ENCODE data around the gene ZNF853. TPM values are rescaled to one million over a fixed set of nuclear protein-coding genes. Genes with fewer than 3 reads are reported as not detected.

The ZNF853 gene
- polyA plus RNA-seq, 1 donor (not counting 4 experiments of a cell fraction or from before 2014, with no cell fraction given): 0.03 TPM

- Histone ChIP-seq H3K4me1 (ENCODE audit: control insufficient read depth, extremely low read depth, insufficient read depth, low read length) (no peaks in the 10 kb centered on the region), H3K36me3 (ENCODE audit: control insufficient read depth in 2 of 2, extremely low read depth in 1 of 2, insufficient read depth in 2 of 2, low read length in 2 of 2) (no peaks in the 10 kb centered on the region), H3K4me2 (ENCODE audit: control insufficient read depth, extremely low read depth, insufficient read depth, low read depth, low read length) (no peak overlapping the region), H4K20me1 (ENCODE audit: control insufficient read depth, extremely low read depth, insufficient read depth, low read length) (no peaks in the 10 kb centered on the region), H3K27ac (ENCODE audit: control insufficient read depth, insufficient read depth, low read length) (no peak overlapping the region), H3K79me2 (ENCODE audit: control insufficient read depth, insufficient read depth, low read length) (no peaks in the 10 kb centered on the region), H3K9me1 (ENCODE audit: control insufficient read depth, extremely low read depth, insufficient read depth, low read length) (no peaks in the 10 kb centered on the region), H2AFZ (ENCODE audit: control insufficient read depth, low read length) (no peak overlapping the region), H3K9ac (ENCODE audit: control insufficient read depth, extremely low read depth, insufficient read depth, low read length) (no peak overlapping the region), H3K4me3 (ENCODE audit: control insufficient read depth in 2 of 3, extremely low read depth in 1 of 3, insufficient read depth in 2 of 3, low read depth in 1 of 3, low read length in 3 of 3) (no peak overlapping the region), H3K27me3 (ENCODE audit: control insufficient read depth, extremely low read depth, insufficient read depth, low read length) (no peaks in the 10 kb centered on the region), H3K9me3 (ENCODE audit: control insufficient read depth, low read depth, low read length) (no peaks in the 10 kb centered on the region)
- dilution Hi-C loops (cut with MboI; ENCODE audit: extremely low pct_ligation_motif_present, low sequenced_read_pairs): no loop called here
- TF ChIP-seq EZH2 (IDR thresholded peaks at IDR 0.05; ENCODE audit: low read length) (no peak), CTCF (optimal IDR thresholded peaks at IDR 0.05 in 1 of 3, IDR thresholded peaks at IDR 0.05 in 1 of 3, conservative IDR thresholded peaks at IDR 0.05 in 1 of 3; ENCODE audit: extremely low read depth in 1 of 3, insufficient read depth in 2 of 3, low read length in 3 of 3) (no peak)
- DNase-seq (ENCODE audit: low read depth, low spot score) (no peak), FAIRE-seq (no peak)
Measured at GRCh38 chr7:6567886-6568285, 47.5 kb upstream of the ZNF853 start.

- H3K9me3 ChIP-seq (ENCODE audit: control insufficient read depth, low read depth, low read length): no peaks in the 10 kb centered on the region
- H4K20me1 ChIP-seq (ENCODE audit: control insufficient read depth, extremely low read depth, insufficient read depth, low read length): no peaks in the 10 kb centered on the region
- no peaks in the 10 kb centered on the region for H3K36me3 ChIP-seq (ENCODE audit: control insufficient read depth in 2 of 2, extremely low read depth in 1 of 2, insufficient read depth in 2 of 2, low read length in 2 of 2)
- H3K9me1 ChIP-seq (ENCODE audit: control insufficient read depth, extremely low read depth, insufficient read depth, low read length): no peaks in the 10 kb centered on the region
- H3K4me1 ChIP-seq (ENCODE audit: control insufficient read depth, extremely low read depth, insufficient read depth, low read length): no peaks in the 10 kb centered on the region
- no peaks in the 10 kb centered on the region for H3K27me3 ChIP-seq (ENCODE audit: control insufficient read depth, extremely low read depth, insufficient read depth, low read length)
- TF ChIP-seq EZH2 (IDR thresholded peaks at IDR 0.05; ENCODE audit: low read length): no peak
- no peak for TF ChIP-seq CTCF (optimal IDR thresholded peaks at IDR 0.05 in 1 of 3, IDR thresholded peaks at IDR 0.05 in 1 of 3, conservative IDR thresholded peaks at IDR 0.05 in 1 of 3; ENCODE audit: extremely low read depth in 1 of 3, insufficient read depth in 2 of 3, low read length in 3 of 3)
- no peak overlapping the region for H3K4me2 ChIP-seq (ENCODE audit: control insufficient read depth, extremely low read depth, insufficient read depth, low read depth, low read length)
- dilution Hi-C loops (cut with MboI; ENCODE audit: extremely low pct_ligation_motif_present, low sequenced_read_pairs): no loop called here
- FAIRE-seq (no peak), DNase-seq (ENCODE audit: low read depth, low spot score) (no peak)
- H3K79me2 ChIP-seq (ENCODE audit: control insufficient read depth, insufficient read depth, low read length): no peaks in the 10 kb centered on the region
- H2AFZ ChIP-seq (ENCODE audit: control insufficient read depth, low read length): no peak overlapping the region
- no peak overlapping the region for H3K4me3 ChIP-seq (ENCODE audit: control insufficient read depth in 2 of 3, extremely low read depth in 1 of 3, insufficient read depth in 2 of 3, low read depth in 1 of 3, low read length in 3 of 3)
- H3K9ac ChIP-seq (ENCODE audit: control insufficient read depth, extremely low read depth, insufficient read depth, low read length): no peak overlapping the region
- no peak overlapping the region for H3K27ac ChIP-seq (ENCODE audit: control insufficient read depth, insufficient read depth, low read length)
Measured at GRCh38 chr7:6571160-6571779, 44.1 kb upstream of the ZNF853 start.
